22Rv1 (cell line): Measurements from ENCODE around the gene PIK3R4.

Experiments used
- CTCF ChIP-seq: fragments of 450-650 bp; IDR thresholded peaks from 2 replicates; pipeline ENCODE4 v1.5.1; 2017; ENCODE audit warnings: mild to moderate bottlenecking
- ZFX ChIP-seq: fragments of 450-650 bp; IDR thresholded peaks from 2 replicates; pipeline ENCODE4 v1.6.1; 2017; ENCODE audit warnings: antibody characterized with exemption, borderline replicate concordance

- TF ChIP-seq CTCF: no peak
- no peak for TF ChIP-seq ZFX
These were observed 26.7 kb upstream of the PIK3R4 start for GRCh38 chr3:130773366-130773765.
